Ovary (tissue), 3 donors: Measurements from ENCODE around the gene VPS26C.

Source experiments
- CTCF ChIP-seq, 3 donors: fragments of 450-650 bp in 2 of 3; fragments of 200-600 bp in 1 of 3; IDR thresholded peaks; one replicate each; pipeline versions ENCODE4 v1.5.1 to v1.8.0; 2016 to 2022; ENCODE audit warnings: antibody characterized with exemption in 3 of 3, mild to moderate bottlenecking in 1 of 3
- EP300 ChIP-seq: sonication (generic); formaldehyde crosslinking; IDR thresholded peaks from one replicate; pipeline ENCODE4 v1.6.1; 2017; ENCODE audit warnings: antibody characterized with exemption
- POLR2A ChIP-seq: fragments of 450-650 bp; IDR thresholded peaks from one replicate; pipeline ENCODE4 v1.6.1; 2017; ENCODE audit warnings: antibody characterized with exemption, mild to moderate bottlenecking, moderate library complexity
- donor health status: DM: no; HTN: no; CAD: no.

- TF ChIP-seq CTCF (IDR thresholded peaks at IDR 0.05) = no peak
- TF ChIP-seq EP300 = no peak
- no peak for TF ChIP-seq POLR2A
These were observed 62.6 kb downstream of the VPS26C start for GRCh38 chr21:37204580-37204979.
